Pulmonary artery endothelial cell (primary cell): ENCODE results near the gene FSTL1. TPM values are rescaled to one million over a fixed set of nuclear protein-coding genes. Genes with fewer than 3 reads are reported as not detected.

ENCODE experiments used
- DNase-seq: peaks from one replicate; pipeline ENCODE4 v3.0.0-alpha.2; 2011; ENCODE audit warnings: low read depth, low spot score
- total RNA-seq: library from RNA; depleted of rRNA; stranded (reverse); fragments of >200 nt; gene quantifications from 2 replicates; pipeline ENCODE4 v1.2.3, GENCODE V29; 2014

FSTL1 gene
- total RNA-seq, 1 donor from 2014 or later, result 517 TPM

- DNase-seq, result no peak
Observed at GRCh38 chr3:120355486-120355885, 95.3 kb downstream of the FSTL1 start.

- no peak for DNase-seq
Observed at GRCh38 chr3:120353463-120353862, 97.3 kb downstream of the FSTL1 start.

GRCh38 chr3:120352017-120352416 is 98.8 kb downstream of the FSTL1 start:
- DNase-seq, result no peak

GRCh38 chr3:120350401-120350941 is 100.3 kb downstream of the FSTL1 start:
- no peak for DNase-seq

- no peak for DNase-seq
Observed at GRCh38 chr3:120349855-120350125, 101.0 kb downstream of the FSTL1 start.

GRCh38 chr3:120348991-120349854 is 101.6 kb downstream of the FSTL1 start, which contains the start of gene LRRC58:
Gene LRRC58 (minus strand): TSS chr3:120349354. CDS start chr3:120349243, 111 bp downstream.
- peak; percentile 50 for DNase-seq

- no peak for DNase-seq
Observed at GRCh38 chr3:120348065-120348990, 102.5 kb downstream of the FSTL1 start.

- DNase-seq, result no peak
Observed at GRCh38 chr3:120344349-120344748, 106.4 kb downstream of the FSTL1 start.

Other genes with a start within 250 kb of the FSTL1 start
- gene GPR156, start 165.8 kb downstream of the FSTL1 start, total RNA-seq, result 0.13 and 0.18 TPM in 2 replicates
- 16.9 and 19.5 TPM in 2 replicates for gene LRRC58, start 101.6 kb downstream of the FSTL1 start, total RNA-seq
- gene NDUFB4, start 145.3 kb upstream of the FSTL1 start, total RNA-seq, result 30.3 and 44.5 TPM in 2 replicates
- 0.26 TPM in 1 of 2 replicates, not detected in the other for gene HGD, start 231.2 kb upstream of the FSTL1 start, total RNA-seq